Measurements from ENCODE around the gene PDE1C.
"Not testable (repeated sequence)": the region's sequence is repeated elsewhere in the genome, so short reads cannot be mapped to it uniquely, and the experiment has no call there.

The PDE1C gene

DNA sequence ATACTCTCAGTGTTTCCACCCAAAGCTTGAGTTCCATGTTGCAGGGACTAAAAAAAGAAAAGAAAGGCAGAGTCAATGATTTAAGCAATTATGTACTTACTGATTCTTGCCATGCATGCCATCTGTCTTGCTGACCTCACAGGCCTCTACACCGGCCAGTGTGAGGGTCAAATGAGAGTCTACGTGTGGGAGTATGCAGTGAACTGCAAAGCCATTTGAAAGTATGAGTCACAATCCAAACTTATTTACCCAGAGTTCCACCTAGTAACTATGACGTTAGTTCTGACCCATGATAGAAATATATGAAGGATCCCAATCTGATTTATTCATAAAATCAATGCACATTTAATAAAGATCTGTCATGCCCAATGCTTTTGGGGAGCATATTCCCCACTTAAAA, 26.5 kb downstream of the PDE1C start:
- DNase-seq (ENCODE audit: low read depth in 2 of 2): no peak

GRCh38 chr7:32042900-32043299, 27.3 kb downstream of the PDE1C start:
- DNase-seq (ENCODE audit: low read depth in 2 of 2): no peak

DNA sequence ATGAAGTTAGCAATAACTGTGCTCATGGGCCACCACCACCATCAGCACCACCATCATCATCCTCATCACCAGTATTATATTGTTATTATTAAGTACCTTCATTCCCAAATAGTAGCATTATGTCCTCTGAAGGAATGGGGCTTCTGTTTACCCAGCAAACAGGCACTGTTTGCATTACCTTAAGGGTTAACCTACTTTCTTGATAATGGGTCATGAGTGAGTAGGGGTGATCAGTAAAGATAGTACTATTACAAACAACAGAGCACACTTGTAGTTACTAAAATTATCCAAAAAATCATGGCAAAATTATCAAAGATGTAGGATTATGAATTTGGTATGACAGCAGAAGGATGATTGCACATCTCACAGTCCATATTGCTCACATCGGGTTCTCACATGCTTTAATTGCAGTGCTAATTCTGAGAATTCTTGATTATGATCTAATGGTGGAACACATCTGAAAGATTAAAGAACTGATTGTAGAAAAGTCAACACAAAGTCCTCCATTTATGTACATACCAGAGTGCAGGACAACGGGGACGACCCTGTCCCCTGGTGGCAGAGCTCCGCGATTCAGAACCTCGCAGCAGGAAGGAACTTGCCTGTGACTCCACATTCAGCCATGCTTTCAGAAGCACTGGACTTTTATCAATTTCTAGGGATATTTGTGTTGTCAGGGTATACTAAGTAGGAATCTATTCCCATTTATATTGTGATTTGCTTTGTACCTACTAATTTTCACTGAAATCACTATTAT, 31.0 kb downstream of the PDE1C start:
- DNase-seq (ENCODE audit: low read depth in 2 of 2): no peak

GRCh38 chr7:32037650-32038198, 32.5 kb downstream of the PDE1C start:
- DNase-seq (ENCODE audit: low read depth in 2 of 2): no peak

GRCh38 chr7:32036557-32036956, 33.6 kb downstream of the PDE1C start:
- DNase-seq (ENCODE audit: low read depth in 2 of 2): no peak

DNA sequence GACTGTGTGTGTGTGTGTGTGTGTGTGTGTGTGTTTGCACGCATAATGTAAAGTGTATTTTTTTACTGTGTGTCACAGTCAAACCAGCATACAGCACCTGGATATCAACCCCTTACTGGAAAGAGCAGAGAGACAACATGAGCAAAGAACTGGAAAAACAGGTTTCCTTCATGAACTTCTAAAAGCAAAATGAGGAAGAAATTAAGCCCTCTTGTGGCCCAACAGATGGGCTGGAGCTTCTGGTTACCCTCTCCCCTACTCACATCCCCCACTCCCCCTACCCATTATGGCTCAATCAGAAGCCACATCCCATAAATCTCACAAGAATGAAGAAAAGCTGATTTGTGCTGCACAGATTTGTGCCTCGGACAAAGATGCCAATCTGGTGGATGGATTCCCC, 36.2 kb downstream of the PDE1C start:
- DNase-seq (ENCODE audit: low read depth in 2 of 2): no peak

- DNase-seq (ENCODE audit: low read depth in 2 of 2): no peak
Observed at GRCh38 chr7:32033006-32033405, 37.2 kb downstream of the PDE1C start.

- DNase-seq (ENCODE audit: low read depth in 2 of 2): no peak
Observed at GRCh38 chr7:32032211-32032610, 38.0 kb downstream of the PDE1C start.

DNA sequence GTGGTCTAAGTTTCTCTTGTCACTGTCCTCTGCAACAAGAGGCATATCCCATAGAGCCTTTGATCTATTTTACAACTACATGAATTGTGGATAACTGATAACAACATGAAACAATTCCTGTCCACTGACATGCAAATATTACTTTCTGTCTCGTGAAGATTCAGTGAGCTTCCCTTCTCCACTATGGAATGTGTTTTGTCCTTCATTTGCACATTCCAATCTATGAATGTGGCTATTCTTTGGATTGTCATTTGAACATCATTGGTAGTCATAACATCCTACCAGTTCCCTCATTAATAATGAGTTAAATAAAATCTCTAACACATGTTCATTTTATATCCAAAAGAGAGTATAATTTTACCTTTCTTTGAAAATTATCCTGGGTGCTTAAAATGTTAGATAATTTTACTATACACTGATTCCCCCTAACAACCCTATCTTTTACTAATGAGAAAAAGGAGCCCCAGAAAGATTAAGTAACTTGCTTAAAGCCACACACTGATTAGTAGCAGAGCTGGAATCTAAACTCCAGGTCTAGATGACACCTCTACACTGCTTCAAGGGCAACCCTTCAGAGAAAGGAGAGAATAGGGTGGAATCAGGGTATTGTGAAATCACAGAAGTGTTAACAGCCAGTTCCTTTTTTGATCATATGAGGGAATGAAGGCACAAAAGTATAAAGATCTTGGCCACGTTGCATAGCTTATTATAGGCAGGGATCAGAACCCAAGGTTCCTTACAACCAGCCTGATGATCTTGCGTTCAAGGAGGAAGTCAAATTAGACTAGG, 39.1 kb downstream of the PDE1C start:
- no peak for DNase-seq (ENCODE audit: low read depth in 2 of 2)

GRCh38 chr7:32026083-32026425, 44.2 kb downstream of the PDE1C start:
- DNase-seq (ENCODE audit: low read depth in 2 of 2): no peak

DNA sequence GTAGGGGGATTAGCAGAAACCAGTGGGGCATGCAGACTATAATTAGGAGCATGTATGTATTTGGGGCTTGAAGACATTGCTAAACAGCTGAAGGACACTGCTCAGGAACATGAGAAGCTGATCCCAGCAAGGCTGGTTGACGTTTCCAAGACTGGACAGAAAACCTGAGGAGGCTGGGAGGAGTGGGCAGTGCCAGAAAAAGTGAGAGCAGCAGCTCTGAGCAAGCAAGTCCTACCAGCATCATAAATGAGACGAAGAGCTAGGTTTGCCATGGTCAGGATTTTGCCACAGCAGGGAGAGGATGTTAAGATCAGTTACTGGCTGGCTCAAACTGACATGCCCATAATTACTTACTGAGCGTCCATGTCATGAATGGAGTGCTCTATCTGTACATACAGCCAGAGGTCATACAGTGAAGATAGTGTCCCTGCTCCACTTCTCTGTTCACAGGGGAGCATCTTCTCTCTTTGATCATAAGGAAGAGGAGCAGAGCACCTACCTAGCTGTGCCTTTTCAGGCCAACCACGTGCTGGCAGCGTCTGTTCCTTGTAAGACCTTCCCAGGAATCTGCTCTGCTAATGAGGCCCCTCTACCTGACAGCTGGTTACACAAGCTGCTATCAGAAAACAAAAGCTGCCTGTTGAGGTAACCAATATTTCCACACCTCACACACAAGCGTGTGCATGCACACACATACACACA, 44.7 kb downstream of the PDE1C start:
- DNase-seq (ENCODE audit: low read depth in 2 of 2): no peak

DNA sequence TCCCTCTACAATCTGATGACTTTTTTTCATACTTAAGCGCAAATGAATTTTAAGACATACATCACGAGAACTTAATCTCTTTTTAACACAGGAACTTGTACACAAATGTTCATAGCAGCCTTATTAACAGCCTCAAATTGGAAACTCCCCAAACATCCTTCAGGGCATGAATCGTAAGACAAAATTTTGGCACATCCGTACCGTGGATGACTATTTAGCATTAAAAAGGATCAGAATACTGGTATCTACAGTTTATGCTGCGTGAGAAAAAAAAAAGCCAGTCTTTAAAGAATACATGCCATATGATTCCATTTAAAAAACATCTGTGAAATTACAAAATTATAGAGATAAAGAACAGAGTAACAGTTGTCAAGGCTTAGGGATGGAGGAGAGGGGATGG, 46.8 kb downstream of the PDE1C start:
- DNase-seq (ENCODE audit: low read depth in 2 of 2): no peak

DNA sequence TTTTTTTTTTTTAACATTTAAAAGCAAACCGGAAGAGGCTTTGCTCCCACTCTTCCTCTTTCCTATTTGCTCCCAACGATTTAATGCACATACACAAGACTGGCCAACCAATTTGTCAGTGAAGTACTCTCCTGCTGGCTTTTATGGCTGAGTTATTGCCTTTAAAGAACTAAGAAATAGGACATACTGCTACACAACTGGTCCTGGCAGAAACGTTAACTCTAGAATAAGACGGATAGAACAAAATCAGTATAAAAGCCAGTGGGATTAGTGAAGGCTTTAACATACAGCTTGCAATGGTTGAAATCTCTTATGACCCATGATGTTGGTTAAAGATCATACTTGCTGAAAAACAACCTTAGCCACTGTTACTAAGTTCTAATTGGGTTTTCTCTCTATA, 47.2 kb downstream of the PDE1C start:
- DNase-seq (ENCODE audit: low read depth in 2 of 2): no peak

- DNase-seq (ENCODE audit: low read depth in 2 of 2): no peak
Observed at GRCh38 chr7:32020551-32021159, 49.6 kb downstream of the PDE1C start.

DNA sequence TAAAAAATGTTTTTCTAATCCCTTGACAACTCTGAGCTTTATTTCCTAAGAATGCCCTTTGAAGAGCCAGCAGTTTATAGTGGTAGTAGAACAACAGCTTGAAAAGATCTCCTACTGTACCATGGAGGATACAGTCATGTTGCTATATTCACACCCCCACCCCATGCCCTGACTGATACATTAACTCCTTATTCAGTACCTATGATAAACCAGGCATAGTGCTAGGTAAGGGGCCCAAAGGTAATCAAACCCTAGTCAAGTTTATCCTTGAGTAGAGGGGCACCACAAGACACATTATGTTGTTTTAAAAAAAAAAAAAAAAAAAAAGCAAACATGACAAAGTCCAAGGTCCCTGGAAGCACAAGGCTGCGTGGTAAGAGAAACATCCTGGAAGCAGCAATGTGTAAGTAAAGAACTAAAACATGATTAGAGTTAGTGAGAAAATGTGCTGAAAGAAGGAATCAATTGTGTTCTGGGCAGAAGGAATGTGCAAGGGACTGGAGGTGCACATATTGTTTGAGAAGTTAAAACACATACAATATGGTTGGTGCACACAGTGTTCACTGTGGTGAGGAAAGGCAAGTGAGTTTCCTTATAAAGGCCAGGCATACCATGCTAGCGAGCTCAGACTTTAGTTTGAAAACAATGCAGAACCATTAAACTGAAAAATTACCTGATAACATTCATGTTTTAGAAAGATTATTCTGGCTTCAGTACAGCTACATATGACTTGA, 51.2 kb downstream of the PDE1C start:
- no peak for DNase-seq (ENCODE audit: low read depth in 2 of 2)

- no peak for DNase-seq (ENCODE audit: low read depth in 2 of 2)
Observed at GRCh38 chr7:32015133-32015532, 55.1 kb downstream of the PDE1C start.

- not testable (repeated sequence) for DNase-seq (ENCODE audit: low read depth in 2 of 2)
Observed at GRCh38 chr7:32013471-32013870, 56.7 kb downstream of the PDE1C start.

GRCh38 chr7:32005577-32005976, 64.6 kb downstream of the PDE1C start:
- no peak for DNase-seq (ENCODE audit: low read depth in 2 of 2)

DNA sequence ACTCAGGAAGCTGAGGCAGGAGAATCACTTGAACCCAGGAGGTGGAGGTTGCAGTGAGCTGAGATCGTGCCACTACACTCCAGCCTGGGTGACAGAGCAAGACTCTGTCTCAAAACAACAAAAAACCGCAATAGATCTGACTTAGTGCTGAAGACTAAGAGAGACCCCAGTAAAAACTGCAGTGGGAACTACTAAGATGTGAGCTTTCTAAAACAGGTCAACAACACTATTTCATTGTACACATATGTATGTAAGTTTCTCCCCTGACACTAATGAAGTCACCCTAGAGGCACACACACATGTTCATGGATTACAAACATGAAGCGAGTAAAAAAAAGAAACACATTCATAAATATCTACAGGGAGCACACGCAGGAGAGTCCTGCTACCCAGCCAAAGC, 68.3 kb downstream of the PDE1C start:
- DNase-seq (ENCODE audit: low read depth in 2 of 2): no peak

GRCh38 chr7:31997423-31997822, 72.8 kb downstream of the PDE1C start:
- no peak for DNase-seq (ENCODE audit: low read depth in 2 of 2)

DNA sequence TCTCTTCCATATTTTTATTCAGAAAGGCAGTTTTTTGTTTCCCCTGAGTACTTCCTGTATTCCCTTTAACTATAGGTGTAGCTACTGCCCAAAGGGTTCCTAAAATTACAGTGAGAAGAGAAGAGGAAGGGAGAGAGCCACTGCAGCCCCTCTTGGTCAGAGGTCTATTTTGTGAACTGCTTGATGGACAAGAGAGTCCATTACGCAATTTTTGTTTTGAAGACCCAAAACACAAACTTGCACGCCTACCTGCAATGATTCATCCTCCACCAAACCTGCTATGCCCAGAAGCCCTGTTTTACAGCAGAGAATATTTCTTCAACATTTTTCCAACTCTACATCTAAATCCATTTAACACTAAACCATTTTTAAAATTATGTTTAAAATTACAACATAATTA, 75.1 kb downstream of the PDE1C start:
- DNase-seq (ENCODE audit: low read depth in 2 of 2): no peak
